ENCODE measurements around the gene TSPAN18. TPM values are rescaled to one million over a fixed set of nuclear protein-coding genes. Genes with fewer than 3 reads are reported as not detected.

TSPAN18 gene
- total and polyA plus RNA-seq, 2 donors from 2014 or later, result 13.8 to 38.1 TPM

GRCh38 chr11:44915004-44915403 lies 188.2 kb downstream of the TSPAN18 start:
- DNase-seq (no peak), FAIRE-seq (no peak)
- Histone ChIP-seq H3K9ac (ENCODE audit: low read length in 3 of 3) (no peak overlapping the region), H3K27ac (ENCODE audit: low read depth in 2 of 2, low read length in 2 of 2) (no peak overlapping the region), H3K36me3 (ENCODE audit: control insufficient read depth in 2 of 3, insufficient read depth in 3 of 3, low read length in 3 of 3) (peaks cover 0 to 2% (median 0%) of the 10 kb centered on the region in 3 donors), H3K9me3 (ENCODE audit: control insufficient read depth in 2 of 3, insufficient read depth in 1 of 3, low read length in 3 of 3) (no peaks in the 10 kb centered on the region), H3K4me3 (ENCODE audit: low read length in 3 of 3) (no peak overlapping the region), H3K27me3 (ENCODE audit: control insufficient read depth, insufficient read depth, low read length) (no peaks in the 10 kb centered on the region), H3K4me1 (ENCODE audit: control insufficient read depth in 2 of 3, insufficient read depth in 2 of 3, low read depth in 1 of 3, low read length in 3 of 3) (peaks cover 0 to 5% (median 0%) of the 10 kb centered on the region in 3 donors)
- TF ChIP-seq CTCF (IDR thresholded peaks at IDR 0.05; ENCODE audit: borderline replicate concordance, extremely low read depth, insufficient read depth), result no peak
- intact Hi-C loops (cut with DNase I), result no loop called here

- no peak overlapping the region for H3K9ac ChIP-seq (ENCODE audit: low read length in 3 of 3)
- peaks cover 0 to 2% (median 0%) of the 10 kb centered on the region in 3 donors for H3K36me3 ChIP-seq (ENCODE audit: control insufficient read depth in 2 of 3, insufficient read depth in 3 of 3, low read length in 3 of 3)
- intact Hi-C loops (cut with DNase I), result no loop called here
- H3K4me1 ChIP-seq (ENCODE audit: control insufficient read depth in 2 of 3, insufficient read depth in 2 of 3, low read depth in 1 of 3, low read length in 3 of 3), result peaks cover 0 to 5% (median 0%) of the 10 kb centered on the region in 3 donors
- no peaks in the 10 kb centered on the region for H3K9me3 ChIP-seq (ENCODE audit: control insufficient read depth in 2 of 3, insufficient read depth in 1 of 3, low read length in 3 of 3)
- no peak overlapping the region for H3K4me3 ChIP-seq (ENCODE audit: low read length in 3 of 3)
- H3K27ac ChIP-seq (ENCODE audit: low read depth in 2 of 2, low read length in 2 of 2), result no peak overlapping the region
- no peaks in the 10 kb centered on the region for H3K27me3 ChIP-seq (ENCODE audit: control insufficient read depth, insufficient read depth, low read length)
- FAIRE-seq, result no peak
- TF ChIP-seq CTCF (IDR thresholded peaks at IDR 0.05; ENCODE audit: borderline replicate concordance, extremely low read depth, insufficient read depth), result no peak
- DNase-seq, result no peak
Observed at GRCh38 chr11:44915621-44916020, 188.9 kb downstream of the TSPAN18 start.

GRCh38 chr11:44916331-44916730 lies 189.6 kb downstream of the TSPAN18 start:
- H3K4me1 ChIP-seq (ENCODE audit: control insufficient read depth in 2 of 3, insufficient read depth in 2 of 3, low read depth in 1 of 3, low read length in 3 of 3), result peaks cover 0 to 5% (median 0%) of the 10 kb centered on the region in 3 donors
- DNase-seq (no peak), FAIRE-seq (no peak)
- H3K9ac ChIP-seq (ENCODE audit: low read length in 3 of 3), result no peak overlapping the region
- peaks cover 0 to 2% (median 0%) of the 10 kb centered on the region in 3 donors for H3K36me3 ChIP-seq (ENCODE audit: control insufficient read depth in 2 of 3, insufficient read depth in 3 of 3, low read length in 3 of 3)
- no peaks in the 10 kb centered on the region for H3K27me3 ChIP-seq (ENCODE audit: control insufficient read depth, insufficient read depth, low read length)
- H3K27ac ChIP-seq (ENCODE audit: low read depth in 2 of 2, low read length in 2 of 2), result no peak overlapping the region
- no peak overlapping the region for H3K4me3 ChIP-seq (ENCODE audit: low read length in 3 of 3)
- TF ChIP-seq CTCF (IDR thresholded peaks at IDR 0.05; ENCODE audit: borderline replicate concordance, extremely low read depth, insufficient read depth), result no peak
- intact Hi-C loops (cut with DNase I), result no loop called here
- no peaks in the 10 kb centered on the region for H3K9me3 ChIP-seq (ENCODE audit: control insufficient read depth in 2 of 3, insufficient read depth in 1 of 3, low read length in 3 of 3)

- Histone ChIP-seq H3K27me3 (ENCODE audit: control insufficient read depth, insufficient read depth, low read length) (no peaks in the 10 kb centered on the region), H3K4me1 (ENCODE audit: control insufficient read depth in 2 of 3, insufficient read depth in 2 of 3, low read depth in 1 of 3, low read length in 3 of 3) (peaks cover 0 to 3% (median 0%) of the 10 kb centered on the region in 3 donors), H3K36me3 (ENCODE audit: control insufficient read depth in 2 of 3, insufficient read depth in 3 of 3, low read length in 3 of 3) (peaks cover 0 to 2% (median 0%) of the 10 kb centered on the region in 3 donors), H3K9me3 (ENCODE audit: control insufficient read depth in 2 of 3, insufficient read depth in 1 of 3, low read length in 3 of 3) (no peaks in the 10 kb centered on the region), H3K27ac (ENCODE audit: low read depth in 2 of 2, low read length in 2 of 2) (no peak overlapping the region), H3K9ac (ENCODE audit: low read length in 3 of 3) (no peak overlapping the region), H3K4me3 (ENCODE audit: low read length in 3 of 3) (no peak overlapping the region)
- intact Hi-C loops (cut with DNase I), result no loop called here
- no peak for TF ChIP-seq CTCF (IDR thresholded peaks at IDR 0.05; ENCODE audit: borderline replicate concordance, extremely low read depth, insufficient read depth)
- FAIRE-seq, result no peak
- no peak for DNase-seq
Observed at GRCh38 chr11:44916801-44917385, 190.1 kb downstream of the TSPAN18 start.
